T-helper 17 cell (primary cell): ENCODE data around the gene COX4I2. TPM values are rescaled to one million over a fixed set of nuclear protein-coding genes. Genes with fewer than 3 reads are reported as not detected.
"Not testable (repeated sequence)": the region's sequence is repeated elsewhere in the genome, so short reads cannot be mapped to it uniquely, and the experiment has no call there.

ENCODE experiments used
- ATAC-seq: fragments of 150-1000 bp; cut with Tn5 transposase; 2 replicates; pipeline ENCODE4 v1.10.0; 2021; ENCODE audit warnings: mild to moderate bottlenecking, moderate library complexity
- DNase-seq, 3 donors: peaks; one replicate each; pipeline versions ENCODE4 v3.0.0 to v3.0.0-alpha.2; 2020 to 2021
- H3K9me3 ChIP-seq: one replicate; pipeline ENCODE4 v1.7.0; 2013; ENCODE audit warnings: low read length, mild to moderate bottlenecking; ENCODE audit not compliant: control insufficient read depth, poor library complexity, severe bottlenecking
- H3K27ac Mint-ChIP-seq: one replicate; pipeline ENCODE4 v1.8.0; 2022; ENCODE audit warnings: mild to moderate bottlenecking, moderate library complexity, mixed read lengths
- H3K27me3 Mint-ChIP-seq: one replicate; pipeline ENCODE4 v1.8.0; 2022; ENCODE audit warnings: mixed read lengths
- H3K36me3 Mint-ChIP-seq: one replicate; pipeline ENCODE4 v1.8.0; 2022; ENCODE audit warnings: low read depth, mixed read lengths
- H3K4me1 Mint-ChIP-seq: one replicate; pipeline ENCODE4 v1.8.0; 2022; ENCODE audit warnings: mild to moderate bottlenecking, mixed read lengths
- H3K4me3 Mint-ChIP-seq: one replicate; pipeline ENCODE4 v1.8.0; 2022; ENCODE audit warnings: mild to moderate bottlenecking, moderate library complexity, mixed read lengths
- total RNA-seq, 4 donors: library from RNA in 2 of 4; stranded (reverse) in 2 of 4; gene quantifications; one replicate each; pipeline ENCODE4 v1.2.3 and lab custom pipeline; 2022 to 2026

The COX4I2 gene
- total RNA-seq, 2 donors from 2014 or later, result not detected

GRCh38 chr20:31623123-31623505 lies 14.6 kb upstream of the COX4I2 start:
- not testable (repeated sequence) for ATAC-seq, H3K36me3 Mint-ChIP-seq

GRCh38 chr20:31626534-31626933 lies 11.2 kb upstream of the COX4I2 start:
- not testable (repeated sequence) for H3K27ac Mint-ChIP-seq, H3K36me3 Mint-ChIP-seq, H3K4me3 Mint-ChIP-seq

More at GRCh38 chr20:31623123-31623505, 14.6 kb upstream of the COX4I2 start:
- not testable (repeated sequence) for H3K4me1 Mint-ChIP-seq, H3K27ac Mint-ChIP-seq, H3K4me3 Mint-ChIP-seq, H3K27me3 Mint-ChIP-seq, DNase-seq, H3K9me3 ChIP-seq

GRCh38 chr20:31628057-31628456 lies 9.7 kb upstream of the COX4I2 start:
- not testable (repeated sequence) for H3K4me1 Mint-ChIP-seq, H3K4me3 Mint-ChIP-seq, ATAC-seq, H3K9me3 ChIP-seq, DNase-seq, H3K27me3 Mint-ChIP-seq, H3K27ac Mint-ChIP-seq, H3K36me3 Mint-ChIP-seq

More at GRCh38 chr20:31626534-31626933, 11.2 kb upstream of the COX4I2 start:
- not testable (repeated sequence) for ATAC-seq, H3K27me3 Mint-ChIP-seq, H3K4me1 Mint-ChIP-seq, H3K9me3 ChIP-seq, DNase-seq

- no peaks in the 10 kb centered on the region for H3K27me3 Mint-ChIP-seq
- H3K4me1 Mint-ChIP-seq, result peaks cover 3% of the 10 kb centered on the region
- no peak overlapping the region for H3K4me3 Mint-ChIP-seq
- no peaks in the 10 kb centered on the region for H3K36me3 Mint-ChIP-seq
- no peaks in the 10 kb centered on the region for H3K9me3 ChIP-seq
- ATAC-seq (no peak), DNase-seq (no peak)
- no peak overlapping the region for H3K27ac Mint-ChIP-seq
Measured at GRCh38 chr20:31630187-31630790, 7.4 kb upstream of the COX4I2 start.

- ATAC-seq (no peak), DNase-seq (no peak)
- no peaks in the 10 kb centered on the region for H3K27me3 Mint-ChIP-seq
Measured at GRCh38 chr20:31632548-31633338, 5.0 kb upstream of the COX4I2 start.

GRCh38 chr20:31633339-31633914 lies 4.3 kb upstream of the COX4I2 start:
- Mint-ChIP-seq H3K4me3 (no peak overlapping the region), H3K4me1 (peaks cover 4% of the 10 kb centered on the region), H3K27me3 (no peaks in the 10 kb centered on the region), H3K27ac (no peak overlapping the region), H3K36me3 (no peaks in the 10 kb centered on the region)
- H3K9me3 ChIP-seq, result no peaks in the 10 kb centered on the region
- no peak for DNase-seq
- ATAC-seq, result no peak

More at GRCh38 chr20:31632548-31633338, 5.0 kb upstream of the COX4I2 start:
- H3K27ac Mint-ChIP-seq, result no peak overlapping the region
- no peaks in the 10 kb centered on the region for H3K36me3 Mint-ChIP-seq
- peaks cover 4% of the 10 kb centered on the region for H3K4me1 Mint-ChIP-seq
- no peaks in the 10 kb centered on the region for H3K9me3 ChIP-seq
- H3K4me3 Mint-ChIP-seq, result no peak overlapping the region

- Mint-ChIP-seq H3K27ac (no peak overlapping the region), H3K4me3 (no peak overlapping the region), H3K4me1 (peaks cover 11% of the 10 kb centered on the region), H3K36me3 (peaks cover 2% of the 10 kb centered on the region), H3K27me3 (peaks cover 17% of the 10 kb centered on the region)
- ATAC-seq (no peak), DNase-seq (no peak)
- no peaks in the 10 kb centered on the region for H3K9me3 ChIP-seq
Measured at GRCh38 chr20:31638317-31638716, 605 bp downstream of the COX4I2 start.

- DNase-seq, result no peak
- H3K27ac Mint-ChIP-seq, result no peak overlapping the region
- peaks cover 13% of the 10 kb centered on the region for H3K4me1 Mint-ChIP-seq
- H3K27me3 Mint-ChIP-seq, result peaks cover 17% of the 10 kb centered on the region
- H3K9me3 ChIP-seq, result no peaks in the 10 kb centered on the region
- no peak overlapping the region for H3K4me3 Mint-ChIP-seq
- no peak for ATAC-seq
- H3K36me3 Mint-ChIP-seq, result peaks cover 2% of the 10 kb centered on the region
Measured at GRCh38 chr20:31638816-31639215, 1.1 kb downstream of the COX4I2 start.

GRCh38 chr20:31640259-31640658 lies 2.5 kb downstream of the COX4I2 start:
- H3K4me3 Mint-ChIP-seq, result no peak overlapping the region
- DNase-seq, result no peak
- peaks cover 17% of the 10 kb centered on the region for H3K27me3 Mint-ChIP-seq
- H3K36me3 Mint-ChIP-seq, result peaks cover 2% of the 10 kb centered on the region
- H3K9me3 ChIP-seq, result no peaks in the 10 kb centered on the region
- no peak overlapping the region for H3K27ac Mint-ChIP-seq
- ATAC-seq, result no peak
- peaks cover 12% of the 10 kb centered on the region for H3K4me1 Mint-ChIP-seq

- H3K27me3 Mint-ChIP-seq, result peaks cover 17% of the 10 kb centered on the region
- H3K36me3 Mint-ChIP-seq, result peaks cover 2% of the 10 kb centered on the region
- no peak overlapping the region for H3K4me3 Mint-ChIP-seq
- DNase-seq (no peak), ATAC-seq (no peak)
- H3K4me1 Mint-ChIP-seq, result peaks cover 11% of the 10 kb centered on the region
- H3K9me3 ChIP-seq, result no peaks in the 10 kb centered on the region
- no peak overlapping the region for H3K27ac Mint-ChIP-seq
Measured at GRCh38 chr20:31641391-31641790, 3.7 kb downstream of the COX4I2 start.

GRCh38 chr20:31642837-31643236 lies 5.1 kb downstream of the COX4I2 start:
- H3K4me3 Mint-ChIP-seq, result no peak overlapping the region
- ATAC-seq (no peak), DNase-seq (no peak)
- H3K36me3 Mint-ChIP-seq, result peaks cover 2% of the 10 kb centered on the region
- no peaks in the 10 kb centered on the region for H3K9me3 ChIP-seq
- no peak overlapping the region for H3K27ac Mint-ChIP-seq
- peaks cover 11% of the 10 kb centered on the region for H3K4me1 Mint-ChIP-seq
- peaks cover 17% of the 10 kb centered on the region for H3K27me3 Mint-ChIP-seq

- ATAC-seq (no peak), DNase-seq (no peak)
- H3K27me3 Mint-ChIP-seq, result peaks cover 17% of the 10 kb centered on the region
- no peak overlapping the region for H3K4me3 Mint-ChIP-seq
- H3K36me3 Mint-ChIP-seq, result peaks cover 2% of the 10 kb centered on the region
- H3K4me1 Mint-ChIP-seq, result peaks cover 11% of the 10 kb centered on the region
- H3K27ac Mint-ChIP-seq, result no peak overlapping the region
- no peaks in the 10 kb centered on the region for H3K9me3 ChIP-seq
Measured at GRCh38 chr20:31643522-31643921, 5.8 kb downstream of the COX4I2 start.

- no peaks in the 10 kb centered on the region for H3K9me3 ChIP-seq
- no peak for ATAC-seq
- no peak overlapping the region for H3K27ac Mint-ChIP-seq
- H3K27me3 Mint-ChIP-seq, result peaks cover 15% of the 10 kb centered on the region
- peaks cover 2% of the 10 kb centered on the region for H3K36me3 Mint-ChIP-seq
- peaks cover 11% of the 10 kb centered on the region for H3K4me1 Mint-ChIP-seq
- no peak for DNase-seq
- H3K4me3 Mint-ChIP-seq, result no peak overlapping the region
Measured at GRCh38 chr20:31644701-31645100, 7.0 kb downstream of the COX4I2 start.
